ENCODE results near the gene ARHGAP15.

Gene ARHGAP15

GRCh38 chr2:143548032-143548431 lies 418.8 kb downstream of the ARHGAP15 start:
- H3K4me3 ChIP-seq (ENCODE audit: insufficient read depth, low read length, poor library complexity, severe bottlenecking): no peak overlapping the region
- no peaks in the 10 kb centered on the region for H3K27me3 ChIP-seq (ENCODE audit: low read length)
- H3K9me2 ChIP-seq (replicated peaks; ENCODE audit: insufficient read depth, low read length): no peaks in the 10 kb centered on the region
- no peak overlapping the region for H2AFZ ChIP-seq (ENCODE audit: low read depth, low read length, severe bottlenecking)
- no peaks in the 10 kb centered on the region for H3K9me3 ChIP-seq (ENCODE audit: insufficient read depth, low read length)
- no peaks in the 10 kb centered on the region for H3F3A ChIP-seq (ENCODE audit: insufficient read depth)
- no peak overlapping the region for H3K27ac ChIP-seq (ENCODE audit: low read depth, low read length)
- no peaks in the 10 kb centered on the region for H3K79me2 ChIP-seq (ENCODE audit: insufficient read depth, low read length)
- H3K4me2 ChIP-seq (ENCODE audit: low read depth, low read length, poor library complexity, severe bottlenecking): no peak overlapping the region
- no peaks in the 10 kb centered on the region for H4K20me1 ChIP-seq (ENCODE audit: low read depth, low read length)
- TF ChIP-seq CTCF (IDR thresholded peaks at IDR 0.05; ENCODE audit: insufficient read depth, low read length, poor library complexity, severe bottlenecking): no peak
- TF ChIP-seq EZH2phosphoT487 (conservative IDR thresholded peaks at IDR 0.05; ENCODE audit: low read length): no peak
- H3K36me3 ChIP-seq (ENCODE audit: low read length): 0 out of 2 replicates have a peak, but pooled peaks cover 7% of the 10 kb centered on the region
- H3K9ac ChIP-seq (ENCODE audit: low read length): no peak overlapping the region

GRCh38 chr2:143550500-143550899 lies 421.3 kb downstream of the ARHGAP15 start:
- H3K9ac ChIP-seq (ENCODE audit: low read length): no peak overlapping the region
- H3K9me3 ChIP-seq (ENCODE audit: insufficient read depth, low read length): no peaks in the 10 kb centered on the region
- H3F3A ChIP-seq (ENCODE audit: insufficient read depth): no peaks in the 10 kb centered on the region
- TF ChIP-seq CTCF (IDR thresholded peaks at IDR 0.05; ENCODE audit: insufficient read depth, low read length, poor library complexity, severe bottlenecking): no peak
- no peak for TF ChIP-seq EZH2phosphoT487 (conservative IDR thresholded peaks at IDR 0.05; ENCODE audit: low read length)
- H3K36me3 ChIP-seq (ENCODE audit: low read length): 0 out of 2 replicates have a peak, but pooled peaks cover 4% of the 10 kb centered on the region
- H3K79me2 ChIP-seq (ENCODE audit: insufficient read depth, low read length): no peaks in the 10 kb centered on the region
- no peaks in the 10 kb centered on the region for H4K20me1 ChIP-seq (ENCODE audit: low read depth, low read length)
- H3K9me2 ChIP-seq (replicated peaks; ENCODE audit: insufficient read depth, low read length): no peaks in the 10 kb centered on the region
- H3K27me3 ChIP-seq (ENCODE audit: low read length): no peaks in the 10 kb centered on the region
- no peak overlapping the region for H3K4me3 ChIP-seq (ENCODE audit: insufficient read depth, low read length, poor library complexity, severe bottlenecking)
- no peak overlapping the region for H3K27ac ChIP-seq (ENCODE audit: low read depth, low read length)
- no peak overlapping the region for H3K4me2 ChIP-seq (ENCODE audit: low read depth, low read length, poor library complexity, severe bottlenecking)
- H2AFZ ChIP-seq (ENCODE audit: low read depth, low read length, severe bottlenecking): no peak overlapping the region

- Histone ChIP-seq H3K36me3 (ENCODE audit: low read length) (peaks cover 4% of the 10 kb centered on the region; the same call in 1 of the 2 replicates), H3K9me3 (ENCODE audit: insufficient read depth, low read length) (no peaks in the 10 kb centered on the region), H3K4me3 (ENCODE audit: insufficient read depth, low read length, poor library complexity, severe bottlenecking) (no peak overlapping the region), H2AFZ (ENCODE audit: low read depth, low read length, severe bottlenecking) (no peak overlapping the region), H3K9me2 (replicated peaks; ENCODE audit: insufficient read depth, low read length) (no peaks in the 10 kb centered on the region), H4K20me1 (ENCODE audit: low read depth, low read length) (no peaks in the 10 kb centered on the region), H3K79me2 (ENCODE audit: insufficient read depth, low read length) (no peaks in the 10 kb centered on the region), H3F3A (ENCODE audit: insufficient read depth) (no peaks in the 10 kb centered on the region), H3K4me2 (ENCODE audit: low read depth, low read length, poor library complexity, severe bottlenecking) (no peak overlapping the region), H3K27ac (ENCODE audit: low read depth, low read length) (no peak overlapping the region), H3K27me3 (ENCODE audit: low read length) (no peaks in the 10 kb centered on the region), H3K9ac (ENCODE audit: low read length) (no peak overlapping the region)
- TF ChIP-seq CTCF (IDR thresholded peaks at IDR 0.05; ENCODE audit: insufficient read depth, low read length, poor library complexity, severe bottlenecking): no peak
Observed at GRCh38 chr2:143551971-143552650, 422.9 kb downstream of the ARHGAP15 start.

Data from SU-DHL-6 (cell line).